Raji (cell line): ENCODE data around the gene SETMAR.

Source experiments
- POLR2A ChIP-seq: IDR thresholded peaks from 2 replicates; pipeline ENCODE4 v1.6.1; 2011; ENCODE audit warnings: low read depth, low read length, control low read depth; ENCODE audit not compliant: insufficient read depth

SETMAR gene

DNA sequence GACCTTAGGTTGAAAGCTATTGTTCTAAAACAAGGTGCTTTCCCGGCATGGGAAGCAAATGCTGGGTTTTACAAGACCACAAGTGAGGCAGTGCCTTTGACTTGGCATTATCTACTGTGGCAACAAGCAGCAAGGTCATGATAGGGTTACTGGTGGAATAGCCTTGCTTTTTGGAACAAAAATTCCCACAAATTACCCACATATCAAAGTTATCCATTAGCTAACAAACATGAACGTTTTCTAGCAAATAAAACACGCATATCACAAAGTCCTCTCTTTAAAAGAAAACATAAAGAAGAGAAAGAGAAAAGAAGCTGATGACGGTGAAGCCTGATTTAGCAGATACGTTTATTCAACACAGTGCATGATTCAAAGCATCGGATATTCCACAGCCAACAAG, 57.6 kb downstream of the SETMAR start:
- no peak for TF ChIP-seq POLR2A

DNA sequence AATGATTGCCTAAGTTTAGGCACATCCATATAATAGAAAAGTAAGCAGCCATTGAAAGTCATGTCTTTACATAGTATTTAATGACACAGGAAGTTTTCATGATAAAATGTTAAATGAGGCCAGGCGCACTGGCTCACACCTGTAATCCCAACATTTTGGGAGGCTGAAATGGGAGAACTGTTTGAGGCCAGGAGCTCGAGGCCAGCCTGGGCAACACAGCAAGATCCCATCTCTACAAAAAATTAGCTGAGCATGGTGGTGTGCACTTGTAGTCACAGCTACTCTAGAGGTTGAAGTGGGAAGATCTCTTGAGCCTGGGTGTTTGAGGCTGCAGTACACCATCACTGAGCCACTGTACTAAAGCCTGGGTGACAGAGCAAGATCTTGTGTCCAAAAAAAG, 59.4 kb downstream of the SETMAR start:
- no peak for TF ChIP-seq POLR2A
